ENCODE results near the gene MYH6. TPM values are rescaled to one million over a fixed set of nuclear protein-coding genes. Genes with fewer than 3 reads are reported as not detected.

MYH6 gene
- total and polyA plus RNA-seq, 2 donors (not counting 1 experiment from before 2014, with no cell fraction given): not detected

DNA sequence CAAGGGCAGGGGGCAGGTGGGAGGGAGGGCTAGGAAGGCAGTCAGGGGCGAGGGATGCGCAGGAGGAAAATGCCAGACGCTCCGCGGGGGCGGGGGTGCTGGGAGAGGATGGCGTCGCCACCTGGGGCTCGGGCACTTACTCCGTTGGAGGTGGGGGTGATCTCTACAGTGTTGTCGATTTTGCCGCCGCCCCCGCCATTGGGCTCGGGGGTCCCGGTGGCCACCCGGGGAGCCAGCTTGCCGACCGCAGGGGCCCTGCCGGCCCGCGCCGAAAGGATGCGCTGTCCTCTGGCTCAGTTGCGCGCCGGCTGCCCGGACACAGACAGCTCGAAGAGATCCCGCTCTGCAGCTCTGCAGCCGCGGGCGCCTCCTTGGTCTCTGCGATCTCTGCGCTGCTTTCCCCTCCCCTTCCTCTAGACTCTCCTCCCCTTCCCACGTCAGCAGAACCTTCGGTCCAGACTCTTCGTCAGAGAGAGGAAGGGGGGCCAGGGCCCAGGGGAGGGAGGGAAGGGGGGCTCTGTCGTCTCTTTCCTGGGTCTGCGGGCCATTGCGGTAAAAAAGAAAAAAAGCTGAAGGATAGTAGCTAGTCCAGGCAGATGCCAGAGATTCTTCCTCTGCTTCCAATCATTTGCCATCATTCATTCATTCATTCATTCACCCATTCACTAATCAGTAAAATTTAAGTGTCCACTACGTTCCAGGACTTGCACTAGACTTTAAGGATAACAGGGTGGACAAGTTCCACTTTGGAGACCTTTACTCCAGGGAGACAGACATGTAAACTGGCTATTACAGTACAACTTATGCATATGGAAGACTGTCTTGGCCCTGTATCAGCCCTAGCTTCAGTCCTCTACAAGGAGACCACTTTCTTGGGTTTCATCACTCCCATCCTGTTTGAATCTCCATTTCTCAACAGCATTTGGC lies 55.3 kb downstream of the MYH6 start, which contains the start of gene SLC22A17:
SLC22A17 (minus strand) TSS at position 382 of the 927 bp plus-strand sequence.
- Histone ChIP-seq H3K4me3 (ENCODE audit: control extremely low read depth in 1 of 5, extremely low read depth in 1 of 5, insufficient read depth in 1 of 5, low read depth in 2 of 5, low read length in 4 of 5) (peak within 1 kb of the TSS in 4 of 5 experiments; percentile 15 to 52 (median 44)), H4K20me1 (ENCODE audit: control insufficient read depth, insufficient read depth, low read length, poor library complexity, severe bottlenecking) (no peaks in the 10 kb centered on the region), H3K36me3 (replicated peaks in 1 of 2; ENCODE audit: control extremely low read depth in 1 of 2, control insufficient read depth in 1 of 2, extremely low read depth in 1 of 2, insufficient read depth in 2 of 2, low read length in 1 of 2) (no peaks in the 10 kb centered on the region), H3K27me3 (replicated peaks in 1 of 4; ENCODE audit: control extremely low read depth in 1 of 4, control insufficient read depth in 3 of 4, insufficient read depth in 4 of 4, low read length in 3 of 4) (peaks cover 0 to 57% (median 28%) of the 10 kb centered on the region in 4 experiments), H3K27ac (ENCODE audit: low read length in 2 of 2) (no peak within 1 kb of the TSS), H2AFZ (ENCODE audit: insufficient read depth, low read depth, low read length, poor library complexity, severe bottlenecking) (peak within 1 kb of the TSS; percentile 78), H3K4me1 (ENCODE audit: control insufficient read depth in 2 of 2, insufficient read depth in 2 of 2, low read length in 2 of 2) (peaks cover 11 to 15% of the 10 kb centered on the region in 2 donors), H3K4me2 (replicated peaks; ENCODE audit: low read depth, low read length, poor library complexity, severe bottlenecking) (peak within 1 kb of the TSS; percentile 90), H3K9ac (ENCODE audit: low read length) (peak within 1 kb of the TSS; percentile 55), H3K79me2 (ENCODE audit: control insufficient read depth, insufficient read depth, low read length) (no peaks in the 10 kb centered on the region), H3K9me3 (ENCODE audit: control extremely low read depth in 1 of 3, control insufficient read depth in 2 of 3, insufficient read depth in 1 of 3, low read length in 2 of 3) (peaks cover 0 to 4% (median 3%) of the 10 kb centered on the region in 3 donors)
- CTCF ChIA-PET: interaction anchor here (2.6 kb wide), 1 partner anchor 27 kb away, joined by 12 read pairs; no protein-coding TSS in a partner anchor
- Mint-ChIP-seq H3K27me3 (peaks cover 59% of the 10 kb centered on the region), H3K4me1 (peaks cover 14% of the 10 kb centered on the region), H3K27ac (no peak within 1 kb of the TSS), H3K9me3 (ENCODE audit: insufficient read depth) (no peaks in the 10 kb centered on the region), H3K4me3 (peak within 1 kb of the TSS; percentile 85)
- TF ChIP-seq EZH2 (IDR thresholded peaks at IDR 0.05; ENCODE audit: borderline replicate concordance, insufficient read depth, low read depth, low read length, poor library complexity, severe bottlenecking) (no peak), CTCF (IDR thresholded peaks at IDR 0.05) (no peak)
- intact Hi-C loops (cut with micrococcal nuclease): no loop called here
- ATAC-seq (ENCODE audit: low read depth): peak; percentile 75
- peak; percentile 60 for DNase-seq
- under 1% methylated on average over 33 of the region's 42 CpGs for WGBS (ENCODE audit: insufficient coverage)
- POLR2A ChIA-PET: no interaction called here
